Common myeloid progenitor, CD34-positive (primary cell): Measurements from ENCODE around the gene TCAF2. TPM values are rescaled to one million over a fixed set of nuclear protein-coding genes. Genes with fewer than 3 reads are reported as not detected.
A peak's percentile ranks its signal among the peaks of the same experiment; 100 is the strongest.
"Not testable (repeated sequence)": the region's sequence is repeated elsewhere in the genome, so short reads cannot be mapped to it uniquely, and the experiment has no call there.

ENCODE experiments used
- CTCF ChIA-PET: fragments of 350-600 bp; sonication (Branson Sonifier 250); formaldehyde crosslinking; loops from one replicate; lab custom pipeline; 2021; ENCODE audit warnings: antibody characterized with exemption; lab: Charles Lee
- POLR2A ChIA-PET: fragments of 350-600 bp; sonication (Branson Sonifier 250); formaldehyde crosslinking; loops from one replicate; lab custom pipeline; 2021; ENCODE audit warnings: antibody characterized with exemption; lab: Charles Lee
- DNase-seq, 3 donors: peaks; one replicate each; pipeline versions ENCODE4 v3.0.0 to v3.0.0-alpha.2; 2013
- H3K27ac ChIP-seq, 2 experiments: 1 replicate in 1 of 2; 2 replicates in 1 of 2; pipeline ENCODE4 v1.7.0; 2013; ENCODE audit warnings: inconsistent platforms in 2 of 2, low read length in 2 of 2, mild to moderate bottlenecking in 2 of 2, low read depth in 1 of 2, moderate library complexity in 1 of 2; ENCODE audit not compliant: severe bottlenecking in 2 of 2, insufficient read depth in 1 of 2, poor library complexity in 1 of 2
- H3K27me3 ChIP-seq, 5 experiments: replicated peaks in 2 of 5; 1 replicate in 3 of 5; 2 replicates in 2 of 5; pipeline versions ENCODE4 v1.6.1 to v1.7.0; 2013; ENCODE audit warnings: low read length in 4 of 5, mild to moderate bottlenecking in 2 of 5, moderate library complexity in 2 of 5, inconsistent platforms in 1 of 5; ENCODE audit not compliant: insufficient read depth in 5 of 5, control insufficient read depth in 4 of 5
- H3K36me3 ChIP-seq, 4 experiments: 1 replicate in 2 of 4; 2 replicates in 2 of 4; pipeline versions ENCODE4 v1.6.1 to v1.7.0; 2013; ENCODE audit warnings: low read length in 3 of 4, control low read depth in 1 of 4, mild to moderate bottlenecking in 1 of 4; ENCODE audit not compliant: control insufficient read depth in 4 of 4, insufficient read depth in 4 of 4
- H3K4me1 ChIP-seq, 4 experiments: 1 replicate in 3 of 4; 2 replicates in 1 of 4; pipeline versions ENCODE4 v1.6.1 to v1.7.1; 2013; ENCODE audit warnings: low read length in 3 of 4, mild to moderate bottlenecking in 3 of 4, control low read depth in 1 of 4, inconsistent platforms in 1 of 4, moderate library complexity in 1 of 4; ENCODE audit not compliant: control insufficient read depth in 4 of 4, insufficient read depth in 4 of 4; ENCODE audit errors: control extremely low read depth in 1 of 4
- H3K4me3 ChIP-seq, 7 experiments: 1 replicate in 4 of 7; 2 replicates in 3 of 7; pipeline versions ENCODE4 v1.5.1 to v1.7.0; 2013; ENCODE audit warnings: mild to moderate bottlenecking in 7 of 7, low read length in 6 of 7, moderate library complexity in 6 of 7, inconsistent platforms in 2 of 7, low read depth in 2 of 7, control low read depth in 1 of 7; ENCODE audit not compliant: insufficient read depth in 4 of 7, control insufficient read depth in 1 of 7; ENCODE audit errors: extremely low read depth in 1 of 7
- H3K9me3 ChIP-seq, 5 experiments: 1 replicate in 4 of 5; 2 replicates in 1 of 5; pipeline versions ENCODE4 v1.6.1 to v1.7.1; 2013; ENCODE audit warnings: low read length in 4 of 5, mild to moderate bottlenecking in 2 of 5, inconsistent platforms in 1 of 5, low read depth in 1 of 5, moderate library complexity in 1 of 5; ENCODE audit not compliant: control insufficient read depth in 4 of 5, insufficient read depth in 2 of 5; ENCODE audit errors: control extremely low read depth in 1 of 5
- WGBS: methylation state at CpG from one replicate; pipeline ENCODE4 v1.1.5; 2013; ENCODE audit not compliant: insufficient coverage; 5-methylcytosine and 5-hydroxymethylcytosine counted together
- polyA plus RNA-seq: library from polyadenylated mRNA; unstranded; fragments of 120-200 nt; gene quantifications from one replicate; pipeline ENCODE4 v1.2.1, GENCODE V29; 2013

Gene TCAF2
- polyA plus RNA-seq, result 3.5 TPM

DNA sequence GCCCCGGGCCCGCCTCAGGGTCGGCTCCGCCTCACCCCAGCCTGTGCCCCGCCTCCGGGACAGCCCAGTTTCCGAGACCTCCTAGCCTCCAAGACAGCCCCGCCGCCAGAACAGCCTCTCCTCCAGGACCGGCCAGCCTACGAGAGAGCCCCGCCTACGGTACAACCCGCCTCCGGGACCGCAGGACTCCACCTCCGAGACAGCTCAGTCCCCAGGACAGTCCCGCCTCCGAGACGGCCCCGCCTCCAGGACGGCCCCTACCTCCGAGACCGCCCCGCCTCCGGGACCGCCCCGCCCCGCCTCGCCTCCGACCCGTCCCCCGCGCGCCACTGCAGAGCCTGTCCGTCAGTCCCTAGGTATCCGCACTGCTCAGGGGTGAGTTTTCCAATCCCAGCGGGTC is at the start of gene TCAF2:
TSS of gene TCAF2 (plus strand) at position 329 of the 400 bp plus-strand sequence.
- H3K4me1 ChIP-seq, POLR2A ChIA-PET, H3K9me3 ChIP-seq, DNase-seq, H3K27ac ChIP-seq, H3K36me3 ChIP-seq, CTCF ChIA-PET, H3K27me3 ChIP-seq: not testable (repeated sequence)
- WGBS, result no CpG with 5 or more reads among the region's 38 CpGs
- H3K4me3 ChIP-seq, result peak within 1 kb of the TSS in 3 of 7 experiments; percentile 14 to 45 (median 41)

DNA sequence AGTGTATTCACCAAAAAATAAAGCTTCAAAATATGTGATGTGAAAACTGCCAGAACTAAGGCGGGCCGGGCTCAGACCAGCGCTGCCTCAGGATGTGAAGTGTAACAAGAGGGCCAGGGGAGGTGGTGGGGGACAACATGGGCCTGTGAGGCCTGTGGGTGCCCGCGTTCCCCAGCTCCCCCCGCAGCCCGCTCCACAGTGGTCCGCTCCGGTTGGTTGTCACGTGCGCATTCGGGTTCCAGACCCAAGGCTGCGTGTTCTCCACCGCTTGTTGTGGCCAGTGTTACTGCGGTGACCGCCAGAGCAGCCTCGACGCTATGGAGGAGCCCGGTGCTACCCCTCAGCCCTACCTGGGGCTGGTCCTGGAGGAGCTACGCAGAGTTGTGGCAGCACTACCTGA is 49.3 kb upstream of the TCAF2 start, which contains the start of gene CTAGE15:
TSS of gene CTAGE15 (plus strand) at position 301 of the 400 bp plus-strand sequence. CDS start at position 318, 17 bp downstream.
- DNase-seq, H3K27ac ChIP-seq, CTCF ChIA-PET, H3K4me3 ChIP-seq, H3K27me3 ChIP-seq, H3K4me1 ChIP-seq, H3K36me3 ChIP-seq, H3K9me3 ChIP-seq, POLR2A ChIA-PET: not testable (repeated sequence)
- no CpG with 5 or more reads among the region's 20 CpGs for WGBS

DNA sequence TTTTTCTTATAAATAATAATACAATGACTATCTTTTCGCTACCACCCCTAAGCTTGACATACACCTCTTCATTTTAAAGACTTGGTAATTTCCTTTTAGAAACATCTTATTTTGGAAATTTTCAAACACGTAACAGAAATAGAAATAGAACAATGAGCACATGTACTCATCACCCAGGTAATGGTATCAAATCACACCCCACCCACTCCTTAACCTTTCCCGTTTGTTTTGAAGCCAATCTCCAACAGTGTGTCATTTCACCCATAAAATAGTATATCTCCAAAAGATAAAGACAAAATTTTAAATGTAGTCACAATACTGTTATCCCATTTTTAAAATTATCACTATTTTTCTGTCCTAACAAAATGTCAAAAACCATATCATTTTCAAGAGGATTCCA is 32.6 kb upstream of the TCAF2 start:
- H3K4me3 ChIP-seq, H3K4me1 ChIP-seq, H3K36me3 ChIP-seq, H3K9me3 ChIP-seq, H3K27ac ChIP-seq, POLR2A ChIA-PET, H3K27me3 ChIP-seq, DNase-seq, CTCF ChIA-PET: not testable (repeated sequence)
- WGBS, result no CpG with 5 or more reads among the region's 3 CpGs

DNA sequence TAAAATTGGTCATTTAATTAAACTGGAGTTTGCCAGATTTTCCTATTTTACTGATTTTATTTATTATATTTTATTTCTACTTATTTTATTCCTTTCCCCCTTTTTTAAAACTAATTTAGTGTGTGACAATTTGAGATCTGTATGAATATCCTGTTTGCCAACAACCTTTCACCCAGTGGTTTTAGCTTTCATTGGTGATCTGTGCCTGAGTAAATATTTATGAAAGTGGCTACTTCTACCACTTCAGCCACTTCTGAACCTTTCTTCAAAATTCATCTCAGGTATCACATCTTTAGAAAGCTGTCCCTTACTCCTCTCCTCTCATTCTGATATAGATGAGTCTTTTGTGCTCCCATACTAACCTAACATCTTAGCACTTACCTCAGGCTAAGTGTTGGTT is 30.9 kb upstream of the TCAF2 start:
- POLR2A ChIA-PET, H3K9me3 ChIP-seq, DNase-seq, H3K27ac ChIP-seq, CTCF ChIA-PET, H3K27me3 ChIP-seq, H3K36me3 ChIP-seq, H3K4me1 ChIP-seq, H3K4me3 ChIP-seq: not testable (repeated sequence)

DNA sequence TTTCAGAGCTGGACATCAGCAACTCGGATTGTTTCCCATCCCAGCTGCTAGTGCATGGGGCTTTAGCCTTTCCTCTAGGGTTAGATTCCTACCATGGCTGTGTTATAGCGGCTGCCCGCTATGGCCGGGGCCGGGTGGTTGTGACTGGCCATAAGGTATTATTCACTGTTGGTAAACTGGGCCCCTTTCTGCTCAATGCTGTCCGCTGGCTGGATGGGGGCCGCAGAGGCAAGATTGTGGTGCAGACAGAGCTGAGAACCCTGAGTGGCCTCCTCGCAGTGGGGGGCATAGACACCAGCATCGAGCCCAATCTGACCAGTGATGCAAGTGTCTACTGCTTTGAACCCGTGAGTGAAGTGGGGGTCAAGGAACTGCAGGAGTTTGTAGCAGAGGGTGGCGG is 22.7 kb upstream of the TCAF2 start:
- H3K36me3 ChIP-seq, CTCF ChIA-PET, H3K4me1 ChIP-seq, H3K9me3 ChIP-seq, DNase-seq, POLR2A ChIA-PET, H3K27me3 ChIP-seq, H3K27ac ChIP-seq, H3K4me3 ChIP-seq: not testable (repeated sequence)
- WGBS, result no CpG with 5 or more reads among the region's 11 CpGs

DNA sequence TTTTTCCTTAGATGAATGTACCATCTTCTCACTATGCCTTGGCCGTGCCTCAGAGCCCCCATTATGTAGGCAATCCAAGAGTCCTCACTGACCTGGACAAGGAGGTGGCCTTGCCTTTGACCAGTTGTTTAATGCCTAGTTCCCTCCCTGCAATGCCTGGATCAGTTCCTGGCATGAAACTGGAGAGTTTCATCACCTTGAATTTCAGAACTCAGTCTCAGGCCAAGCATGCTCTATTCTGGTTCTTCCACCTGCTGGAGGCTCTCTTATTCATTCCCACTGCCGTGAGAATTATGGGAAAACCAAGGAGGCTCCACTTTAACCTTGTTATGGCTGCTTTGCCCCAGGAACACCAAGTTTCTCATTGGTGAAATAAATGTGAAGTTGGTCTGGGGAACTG is 17.2 kb upstream of the TCAF2 start:
- CTCF ChIA-PET, H3K27ac ChIP-seq, H3K9me3 ChIP-seq, DNase-seq, H3K27me3 ChIP-seq, POLR2A ChIA-PET, H3K36me3 ChIP-seq, H3K4me3 ChIP-seq, H3K4me1 ChIP-seq: not testable (repeated sequence)
- no CpG with 5 or more reads among the region's 2 CpGs for WGBS

DNA sequence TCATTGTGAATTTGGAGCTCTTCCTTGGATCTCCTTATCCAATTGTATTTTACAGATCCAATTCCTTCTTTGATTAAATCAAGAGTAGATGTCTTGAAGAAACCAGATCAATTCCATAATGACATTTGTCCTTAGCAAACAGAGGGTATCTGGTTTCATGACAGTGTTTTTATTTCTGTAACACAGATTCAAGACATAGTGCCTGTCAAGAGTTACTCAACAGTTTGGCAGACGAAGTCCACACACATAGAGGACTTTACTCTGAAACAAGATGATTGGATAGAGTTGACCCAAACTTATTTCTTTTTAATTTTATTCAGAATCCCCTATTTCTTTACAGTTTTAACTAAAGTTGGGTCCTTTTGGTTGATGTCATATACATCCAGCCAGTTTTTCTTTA is 14.7 kb upstream of the TCAF2 start:
- H3K27ac ChIP-seq, POLR2A ChIA-PET, CTCF ChIA-PET, H3K9me3 ChIP-seq, DNase-seq, H3K4me3 ChIP-seq, H3K27me3 ChIP-seq, H3K4me1 ChIP-seq, H3K36me3 ChIP-seq: not testable (repeated sequence)
- WGBS, result no CpG with 5 or more reads among the region's 1 CpG
